ENCODE results near the gene APOE.

Gene APOE

DNA sequence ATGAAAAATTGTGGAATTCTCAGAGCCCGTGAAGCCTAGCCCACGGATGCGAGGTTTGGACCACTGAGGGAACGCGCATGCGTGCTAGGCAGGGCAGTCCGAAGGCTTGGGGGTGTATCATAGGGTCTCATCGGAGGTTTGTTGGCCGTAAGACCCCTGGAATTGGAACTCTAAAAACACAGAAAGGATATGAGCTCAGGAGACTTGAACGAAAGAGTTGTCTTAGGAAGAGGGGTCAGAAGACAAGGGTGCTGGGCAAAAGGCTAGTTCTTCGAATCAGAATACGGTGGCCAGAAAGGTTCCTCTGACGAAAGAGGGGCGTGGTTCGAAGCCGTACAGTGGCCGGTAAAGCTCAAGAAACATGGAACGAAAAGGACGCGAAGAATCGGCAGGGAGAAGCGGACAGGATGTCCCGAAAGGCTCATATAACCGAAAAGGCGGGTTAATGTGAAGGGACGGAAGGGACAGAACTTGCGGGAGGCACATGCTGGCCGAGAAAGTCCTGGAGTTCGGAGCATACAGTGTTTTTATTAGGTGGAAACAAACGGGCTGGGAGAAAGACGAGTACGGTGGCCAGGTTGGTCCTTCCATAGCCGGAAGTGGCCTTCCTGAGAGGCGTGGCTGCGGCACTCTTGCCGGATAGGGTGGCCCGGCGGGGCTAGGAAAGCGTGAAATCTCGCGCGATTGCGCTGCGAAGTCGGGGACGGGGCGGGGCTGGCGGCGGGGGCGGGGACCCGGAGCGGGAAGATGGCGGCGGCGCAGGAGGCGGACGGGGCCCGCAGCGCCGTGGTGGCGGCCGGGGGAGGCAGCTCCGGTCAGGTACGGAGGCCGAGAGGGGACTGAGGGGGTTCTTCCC is 49.3 kb downstream of the APOE start, which contains the start of gene CLPTM1:
TSS of gene CLPTM1 (plus strand) at position 732 of the 856 bp plus-strand sequence. CDS start at position 748, 16 bp downstream.
- peak; percentile 94 for DNase-seq

DNA sequence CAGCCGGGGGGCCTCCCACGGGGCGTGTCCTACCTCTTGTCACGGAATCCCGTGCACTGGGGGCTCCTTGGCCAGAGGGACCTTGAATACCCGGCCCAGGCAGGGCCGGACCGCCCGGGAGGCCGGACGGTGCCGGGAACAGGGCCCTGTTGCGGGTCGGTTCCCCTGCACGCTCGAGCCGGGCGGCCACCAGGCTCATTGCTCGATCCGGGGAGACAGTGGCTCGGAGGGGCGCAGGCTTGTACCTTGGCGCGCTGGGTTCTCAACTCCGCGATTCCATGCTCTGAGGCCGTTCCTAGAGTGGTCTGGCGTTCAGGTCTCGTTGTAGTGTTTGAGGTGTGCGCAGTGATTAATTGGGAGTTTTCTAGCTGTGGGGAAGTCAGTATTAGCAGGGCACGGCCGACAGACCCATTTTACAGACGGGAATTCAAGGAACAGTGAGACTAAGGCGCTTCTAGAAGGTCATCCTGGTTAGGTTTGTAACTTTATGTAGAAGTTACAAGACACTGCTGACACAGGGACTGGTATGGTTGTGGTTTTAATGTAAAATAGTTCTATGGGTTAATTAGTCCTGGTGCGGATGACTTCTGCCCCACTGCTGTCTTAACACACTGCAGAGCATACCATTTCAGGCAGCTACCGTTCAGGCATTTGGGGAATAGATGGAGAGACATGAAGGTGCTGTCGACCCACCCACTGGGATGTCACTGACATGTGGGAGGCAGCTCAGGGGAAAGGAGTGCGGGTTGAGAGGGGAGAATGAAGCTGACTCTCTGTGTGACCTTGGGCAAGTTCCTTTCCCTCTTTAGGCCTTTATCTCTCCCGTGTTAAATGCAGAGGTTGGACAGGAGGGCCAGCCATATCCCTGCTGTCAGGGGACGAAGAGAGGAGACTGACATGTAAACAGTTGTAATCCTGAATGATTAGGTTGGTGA is 50.2 kb downstream of the APOE start:
- no peak for DNase-seq

DNA sequence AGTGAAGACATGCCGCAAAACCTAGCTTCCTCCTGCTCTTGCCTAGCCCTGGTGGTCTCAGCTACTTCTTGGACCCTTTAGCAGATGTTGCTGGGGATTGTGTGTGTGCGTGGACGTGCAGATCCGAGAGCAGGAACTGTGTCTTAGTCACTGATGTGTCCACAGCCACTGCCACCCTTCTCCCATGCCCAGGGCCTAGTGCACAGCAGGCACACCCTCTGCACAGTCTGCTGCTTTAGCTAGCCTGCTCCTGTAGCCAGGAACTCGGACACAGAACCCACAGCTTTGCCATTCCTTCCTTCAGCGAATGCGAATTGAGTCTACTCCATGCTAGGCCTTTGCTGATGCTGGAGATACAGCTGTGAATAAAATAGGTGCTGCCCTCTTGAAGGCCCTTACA is 51.9 kb downstream of the APOE start:
- no peak for DNase-seq

DNA sequence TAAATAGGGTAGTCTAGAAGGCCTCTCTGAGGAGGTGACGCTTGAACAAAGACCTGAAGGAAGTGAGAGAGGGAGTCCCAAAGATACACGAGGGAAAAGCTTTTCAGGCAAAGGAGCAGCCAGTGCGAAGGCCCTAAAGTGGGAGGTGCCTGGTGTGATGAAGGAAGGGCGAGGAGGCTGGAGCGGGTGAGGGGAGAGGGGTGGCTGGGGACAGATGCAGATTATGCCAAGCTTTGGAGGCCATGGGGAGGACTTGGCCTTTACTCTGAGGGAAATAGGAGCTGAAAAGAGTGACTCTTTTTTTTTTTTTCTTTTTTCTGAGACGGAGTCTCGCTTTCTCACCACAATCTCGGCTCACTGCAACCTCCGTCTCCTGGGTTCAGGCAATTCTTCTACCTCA is 52.5 kb downstream of the APOE start:
- DNase-seq, result no peak

Measured in effector CD8-positive, alpha-beta T cell (primary cell).